GM12873 (cell line): ENCODE data around the gene CDK5RAP2.

Experiments
- TF ChIP-seq, protein P1 (sequence below): IDR thresholded peaks from 2 replicates; pipeline ENCODE4 v1.5.1; 2012; ENCODE audit warnings: low read depth, mild to moderate bottlenecking, moderate library complexity, low read length, control low read depth; ENCODE audit not compliant: insufficient read depth; ENCODE audit errors: missing control alignments

The CDK5RAP2 gene

GRCh38 chr9:120452631-120453030 is 127.3 kb downstream of the CDK5RAP2 start:
- TF ChIP-seq, protein P1, sequence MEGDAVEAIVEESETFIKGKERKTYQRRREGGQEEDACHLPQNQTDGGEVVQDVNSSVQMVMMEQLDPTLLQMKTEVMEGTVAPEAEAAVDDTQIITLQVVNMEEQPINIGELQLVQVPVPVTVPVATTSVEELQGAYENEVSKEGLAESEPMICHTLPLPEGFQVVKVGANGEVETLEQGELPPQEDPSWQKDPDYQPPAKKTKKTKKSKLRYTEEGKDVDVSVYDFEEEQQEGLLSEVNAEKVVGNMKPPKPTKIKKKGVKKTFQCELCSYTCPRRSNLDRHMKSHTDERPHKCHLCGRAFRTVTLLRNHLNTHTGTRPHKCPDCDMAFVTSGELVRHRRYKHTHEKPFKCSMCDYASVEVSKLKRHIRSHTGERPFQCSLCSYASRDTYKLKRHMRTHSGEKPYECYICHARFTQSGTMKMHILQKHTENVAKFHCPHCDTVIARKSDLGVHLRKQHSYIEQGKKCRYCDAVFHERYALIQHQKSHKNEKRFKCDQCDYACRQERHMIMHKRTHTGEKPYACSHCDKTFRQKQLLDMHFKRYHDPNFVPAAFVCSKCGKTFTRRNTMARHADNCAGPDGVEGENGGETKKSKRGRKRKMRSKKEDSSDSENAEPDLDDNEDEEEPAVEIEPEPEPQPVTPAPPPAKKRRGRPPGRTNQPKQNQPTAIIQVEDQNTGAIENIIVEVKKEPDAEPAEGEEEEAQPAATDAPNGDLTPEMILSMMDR: no peak

- TF ChIP-seq, protein P1: no peak
These were observed 129.1 kb downstream of the CDK5RAP2 start for GRCh38 chr9:120450916-120451315.

DNA sequence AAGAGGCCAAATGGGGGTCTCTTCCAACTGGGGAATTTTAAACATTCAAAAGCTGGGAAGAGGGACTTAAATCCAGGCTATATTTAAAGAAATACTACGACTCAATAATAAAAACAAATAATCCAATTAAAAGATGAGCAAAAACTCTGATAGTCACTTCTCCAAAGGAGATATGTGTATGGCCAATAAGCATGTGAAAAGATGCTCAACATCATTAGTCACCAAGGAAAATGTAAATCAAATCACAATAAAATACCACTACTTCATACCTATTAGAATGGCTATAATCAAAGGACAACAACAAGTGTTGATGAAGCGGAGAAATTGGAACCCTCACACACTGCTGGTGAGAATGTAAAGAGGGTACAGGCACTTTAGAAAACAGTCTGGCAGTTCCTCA is 130.4 kb downstream of the CDK5RAP2 start:
- TF ChIP-seq, protein P1: no peak

GRCh38 chr9:120447959-120448500 is 131.9 kb downstream of the CDK5RAP2 start:
- TF ChIP-seq, protein P1: no peak

DNA sequence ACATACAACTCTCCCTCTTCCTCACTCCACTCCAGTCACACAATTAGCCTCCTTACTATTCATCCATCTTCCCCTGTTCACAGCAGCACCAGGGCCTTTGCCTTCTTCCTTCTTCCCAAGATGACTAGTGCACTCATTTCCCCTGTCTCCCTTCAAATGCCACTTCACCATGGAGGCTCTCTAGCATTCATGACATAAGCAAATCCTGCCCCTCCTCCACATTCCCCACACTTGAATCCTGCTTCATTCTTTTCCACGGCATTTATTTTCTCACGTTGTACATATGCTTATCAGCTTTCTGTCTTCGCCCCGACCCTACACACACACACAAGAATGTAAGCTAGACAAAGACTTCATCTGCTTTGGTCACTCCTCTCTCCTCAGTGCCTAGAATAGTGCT is 133.3 kb downstream of the CDK5RAP2 start:
- TF ChIP-seq, protein P1: no peak

GRCh38 chr9:120443976-120444375 is 136.0 kb downstream of the CDK5RAP2 start:
- TF ChIP-seq, protein P1: no peak

DNA sequence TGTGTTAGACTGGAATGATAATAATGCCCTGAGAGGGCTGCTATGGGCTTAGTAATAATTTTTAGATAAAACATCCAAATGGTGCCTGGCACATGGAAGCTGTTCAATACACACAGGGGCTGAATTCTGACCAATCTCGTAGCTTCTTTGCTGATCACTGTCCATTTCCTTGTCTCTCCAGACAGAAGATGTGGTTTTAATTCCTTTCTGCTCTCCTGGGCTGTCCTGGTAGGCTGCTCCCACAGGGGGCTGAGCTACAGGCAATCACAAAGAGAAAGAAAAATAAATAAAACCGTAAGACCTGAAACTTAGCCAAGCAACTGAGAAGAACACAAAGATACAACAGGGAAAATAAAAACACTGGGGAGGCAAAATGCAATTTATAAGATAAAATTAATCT is 136.5 kb downstream of the CDK5RAP2 start:
- TF ChIP-seq, protein P1: no peak
